ENCODE results near the gene POFUT1. TPM values are rescaled to one million over a fixed set of nuclear protein-coding genes. Genes with fewer than 3 reads are reported as not detected.

Gene POFUT1
- total RNA-seq (ENCODE audit: unreplicated experiment) = 29.5 TPM
- long read RNA-seq, full-length matches to known transcripts = 5 of 8 reads
- long read RNA-seq, partial matches to known transcripts = 0 of 8 reads
- long read RNA-seq, other reads (novel, unspliced or antisense) = 3 of 8 reads

- H3K4me1 Mint-ChIP-seq (ENCODE audit: low read depth, unreplicated experiment) = peaks cover 50% of the 10 kb centered on the region
- TF ChIP-seq, protein P1, sequence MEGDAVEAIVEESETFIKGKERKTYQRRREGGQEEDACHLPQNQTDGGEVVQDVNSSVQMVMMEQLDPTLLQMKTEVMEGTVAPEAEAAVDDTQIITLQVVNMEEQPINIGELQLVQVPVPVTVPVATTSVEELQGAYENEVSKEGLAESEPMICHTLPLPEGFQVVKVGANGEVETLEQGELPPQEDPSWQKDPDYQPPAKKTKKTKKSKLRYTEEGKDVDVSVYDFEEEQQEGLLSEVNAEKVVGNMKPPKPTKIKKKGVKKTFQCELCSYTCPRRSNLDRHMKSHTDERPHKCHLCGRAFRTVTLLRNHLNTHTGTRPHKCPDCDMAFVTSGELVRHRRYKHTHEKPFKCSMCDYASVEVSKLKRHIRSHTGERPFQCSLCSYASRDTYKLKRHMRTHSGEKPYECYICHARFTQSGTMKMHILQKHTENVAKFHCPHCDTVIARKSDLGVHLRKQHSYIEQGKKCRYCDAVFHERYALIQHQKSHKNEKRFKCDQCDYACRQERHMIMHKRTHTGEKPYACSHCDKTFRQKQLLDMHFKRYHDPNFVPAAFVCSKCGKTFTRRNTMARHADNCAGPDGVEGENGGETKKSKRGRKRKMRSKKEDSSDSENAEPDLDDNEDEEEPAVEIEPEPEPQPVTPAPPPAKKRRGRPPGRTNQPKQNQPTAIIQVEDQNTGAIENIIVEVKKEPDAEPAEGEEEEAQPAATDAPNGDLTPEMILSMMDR (IDR thresholded peaks at IDR 0.05; ENCODE audit: partially characterized antibody, unreplicated experiment) = no peak
- peak within 1 kb of the TSS; percentile 85 for H3K27ac Mint-ChIP-seq (ENCODE audit: unreplicated experiment)
These were observed at the start of gene POFUT1, which contains the start of gene PLAGL2 for GRCh38 chr20:32207626-32208498. Gene POFUT1, plus strand, starts transcription at chr20:32207880. Its CDS starts 62 bp downstream, at chr20:32207942. Gene PLAGL2, minus strand, starts transcription at chr20:32207743. Its CDS starts 5,565 bp downstream, at chr20:32202178.

GRCh38 chr20:32158351-32158750 lies 49.3 kb upstream of the POFUT1 start:
- TF ChIP-seq, protein P1 (IDR thresholded peaks at IDR 0.05; ENCODE audit: partially characterized antibody, unreplicated experiment) = no peak
- Mint-ChIP-seq H3K36me3 (ENCODE audit: unreplicated experiment) (peaks cover 6% of the 10 kb centered on the region), H3K4me3 (ENCODE audit: unreplicated experiment) (no peak overlapping the region), H3K27ac (ENCODE audit: unreplicated experiment) (no peak overlapping the region), H3K4me1 (ENCODE audit: low read depth, unreplicated experiment) (peaks cover 12% of the 10 kb centered on the region), H3K9me3 (ENCODE audit: unreplicated experiment) (no peaks in the 10 kb centered on the region), H3K27me3 (ENCODE audit: unreplicated experiment) (peaks cover 5% of the 10 kb centered on the region)
- DNase-seq = peak; percentile 6

More at GRCh38 chr20:32207626-32208498, at the start of gene POFUT1, which contains the start of gene PLAGL2:
- H3K27me3 Mint-ChIP-seq (ENCODE audit: unreplicated experiment) = peaks cover 6% of the 10 kb centered on the region
- H3K9me3 Mint-ChIP-seq (ENCODE audit: unreplicated experiment) = peaks cover 16% of the 10 kb centered on the region
- peak; percentile 97 for DNase-seq
- H3K4me3 Mint-ChIP-seq (ENCODE audit: unreplicated experiment) = peak within 1 kb of the TSS; percentile 98
- peaks cover 5% of the 10 kb centered on the region for H3K36me3 Mint-ChIP-seq (ENCODE audit: unreplicated experiment)

- peaks cover 6% of the 10 kb centered on the region for H3K36me3 Mint-ChIP-seq (ENCODE audit: unreplicated experiment)
These were observed 48.6 kb upstream of the POFUT1 start for GRCh38 chr20:32158943-32159660.

GRCh38 chr20:32159766-32160221 lies 47.9 kb upstream of the POFUT1 start:
- Mint-ChIP-seq H3K4me3 (ENCODE audit: unreplicated experiment) (no peak overlapping the region), H3K4me1 (ENCODE audit: low read depth, unreplicated experiment) (peaks cover 9% of the 10 kb centered on the region), H3K27me3 (ENCODE audit: unreplicated experiment) (peaks cover 7% of the 10 kb centered on the region), H3K27ac (ENCODE audit: unreplicated experiment) (no peak overlapping the region), H3K36me3 (ENCODE audit: unreplicated experiment) (peaks cover 6% of the 10 kb centered on the region), H3K9me3 (ENCODE audit: unreplicated experiment) (no peaks in the 10 kb centered on the region)
- DNase-seq = peak; percentile 9
- TF ChIP-seq, protein P1 (IDR thresholded peaks at IDR 0.05; ENCODE audit: partially characterized antibody, unreplicated experiment) = no peak

More at GRCh38 chr20:32158943-32159660, 48.6 kb upstream of the POFUT1 start:
- TF ChIP-seq, protein P1 (IDR thresholded peaks at IDR 0.05; ENCODE audit: partially characterized antibody, unreplicated experiment) = no peak
- Mint-ChIP-seq H3K4me3 (ENCODE audit: unreplicated experiment) (no peak overlapping the region), H3K27me3 (ENCODE audit: unreplicated experiment) (peaks cover 7% of the 10 kb centered on the region), H3K9me3 (ENCODE audit: unreplicated experiment) (no peaks in the 10 kb centered on the region), H3K27ac (ENCODE audit: unreplicated experiment) (no peak overlapping the region), H3K4me1 (ENCODE audit: low read depth, unreplicated experiment) (peaks cover 12% of the 10 kb centered on the region)
- peak; percentile 10 for DNase-seq

All from glutamatergic neuron (in vitro differentiated cells).